A549 (cell line): Measurements from ENCODE around the gene TMEM92. TPM values are rescaled to one million over a fixed set of nuclear protein-coding genes. Genes with fewer than 3 reads are reported as not detected.

Experiments used
- ATAC-seq, 2 experiments: fragments of 200-7000 bp in 1 of 2; fragments of >200 bp in 1 of 2; cut with Nextera tagmentation in 1 of 2; cut with Tn5 transposase in 1 of 2; 3 replicates each; pipeline versions ENCODE4 v1.8.0 to v1.9.1; 2018 to 2020; ENCODE audit warnings: mild to moderate bottlenecking in 1 of 2, moderate library complexity in 1 of 2
- CTCF ChIA-PET: fragments of 300-600 bp; sonication (Branson Sonifier 250); formaldehyde crosslinking; extraction: SDS; loops from one replicate; lab custom pipeline; 2021; ENCODE audit warnings: antibody characterized with exemption, inconsistent platforms; lab: Yijun Ruan, JAX
- POLR2A ChIA-PET: fragments of 350-600 bp; formaldehyde crosslinking; extraction: SDS; loops from one replicate; lab custom pipeline; 2021; ENCODE audit warnings: antibody characterized with exemption, inconsistent platforms; lab: Yijun Ruan, JAX
- DNase-seq, 2 experiments: peaks; one replicate each; pipeline versions ENCODE4 v3.0.0 to v3.0.0-alpha.2; 2011 to 2016; ENCODE audit warnings: low read depth in 1 of 2, low spot score in 1 of 2
- FAIRE-seq: peaks from 2 replicates; lab custom pipeline; 2011; peaks lifted over from hg19 to GRCh38; lab: Jason Lieb, UNC
- H3K27ac ChIP-seq, 2 experiments: fragments of >200 bp; sonication (Bioruptor Twin); formaldehyde crosslinking; 3 replicates each; pipeline ENCODE4 v1.5.1; 2016 to 2017
- H3K4me1 ChIP-seq: fragments of >200 bp; sonication (Bioruptor Twin); formaldehyde crosslinking; 3 replicates; pipeline ENCODE4 v1.6.1; 2016
- H3K4me2 ChIP-seq: fragments of >200 bp; sonication (Bioruptor Twin); formaldehyde crosslinking; 3 replicates; pipeline ENCODE4 v1.6.1; 2016
- H3K4me3 ChIP-seq: fragments of >200 bp; sonication (Bioruptor Twin); formaldehyde crosslinking; 3 replicates; pipeline ENCODE4 v1.5.1; 2016
- H3K9me3 ChIP-seq: fragments of >200 bp; sonication (Bioruptor Twin); formaldehyde crosslinking; 3 replicates; pipeline ENCODE4 v1.6.1; 2016
- BCL3 ChIP-seq: fragments of >200 bp; sonication (Bioruptor Twin); formaldehyde crosslinking; IDR thresholded peaks from 3 replicates; pipeline ENCODE4 v1.6.1; 2016
- CEBPB ChIP-seq, 2 experiments: fragments of >200 bp in 1 of 2; sonication (Bioruptor Twin) in 1 of 2; formaldehyde crosslinking in 1 of 2; IDR thresholded peaks; 2 replicates each; pipeline ENCODE4 v1.6.1; 2012 to 2016
- CHD2 ChIP-seq: fragments of 150-350 bp; IDR thresholded peaks from 2 replicates; pipeline ENCODE4 v1.6.1; 2014; ENCODE audit warnings: low read length; ENCODE audit not compliant: partially characterized antibody
- EHMT2 ChIP-seq: fragments of 200-600 bp; sonication (generic); IDR thresholded peaks from 2 replicates; pipeline ENCODE4 v1.6.1; 2016; ENCODE audit warnings: antibody characterized with exemption, low read depth, mild to moderate bottlenecking, moderate library complexity
- ESRRA ChIP-seq: fragments of 150-350 bp; IDR thresholded peaks from 2 replicates; pipeline ENCODE4 v1.6.1; 2014; ENCODE audit warnings: mild to moderate bottlenecking, low read length, borderline replicate concordance
- FOSL2 ChIP-seq, 2 experiments: fragments of 450-650 bp in 1 of 2; fragments of >200 bp in 1 of 2; sonication (Bioruptor Twin) in 1 of 2; formaldehyde crosslinking; IDR thresholded peaks; 2 replicates each; pipeline versions ENCODE4 v1.5.0 to v1.6.1; 2016 to 2020; ENCODE audit warnings: mild to moderate bottlenecking in 1 of 2, moderate library complexity in 1 of 2
- HDAC2 ChIP-seq: fragments of 200-600 bp; sonication (generic); IDR thresholded peaks from 2 replicates; pipeline ENCODE4 v1.6.1; 2016
- HEYL ChIP-seq: fragments of 250-450 bp; sonication (Bioruptor Pico); IDR thresholded peaks from 2 replicates; pipeline ENCODE4 v1.8.0; 2021; ENCODE audit warnings: mild to moderate bottlenecking, moderate library complexity
- HMGXB4 ChIP-seq: fragments of 250-450 bp; sonication (Bioruptor Pico); IDR thresholded peaks from 2 replicates; pipeline ENCODE4 v1.5.0; 2021; ENCODE audit warnings: mild to moderate bottlenecking, moderate library complexity, borderline replicate concordance
- JUN ChIP-seq, 2 experiments: fragments of >200 bp; sonication (Bioruptor Twin); formaldehyde crosslinking; IDR thresholded peaks; 2 replicates in 1 of 2; 3 replicates in 1 of 2; pipeline ENCODE4 v1.6.1; 2016 to 2017
- JUNB ChIP-seq: fragments of >200 bp; sonication (Bioruptor Twin); formaldehyde crosslinking; IDR thresholded peaks from 2 replicates; pipeline ENCODE4 v1.6.1; 2016
- KDM5A ChIP-seq: fragments of 200-600 bp; sonication (generic); IDR thresholded peaks from 2 replicates; pipeline ENCODE4 v1.6.1; 2016; ENCODE audit warnings: antibody characterized with exemption, mild to moderate bottlenecking
- NPAS2 ChIP-seq: fragments of 250-450 bp; sonication (Bioruptor Pico); IDR thresholded peaks from 2 replicates; pipeline ENCODE4 v1.8.0; 2022; ENCODE audit warnings: mild to moderate bottlenecking, moderate library complexity, borderline replicate concordance
- POLR2A ChIP-seq: IDR thresholded peaks from 2 replicates; pipeline ENCODE4 v1.6.1; 2012; ENCODE audit warnings: mild to moderate bottlenecking, low read length
- REST ChIP-seq: fragments of 200-600 bp; sonication (generic); IDR thresholded peaks from 2 replicates; pipeline ENCODE4 v1.6.1; 2016; ENCODE audit warnings: antibody characterized with exemption, mild to moderate bottlenecking, moderate library complexity
- RNF2 ChIP-seq: fragments of 200-600 bp; sonication (generic); IDR thresholded peaks from 2 replicates; pipeline ENCODE4 v1.6.1; 2016; ENCODE audit warnings: low read depth, mild to moderate bottlenecking, antibody characterized with exemption, moderate library complexity, borderline replicate concordance
- SMC3 ChIP-seq: fragments of >200 bp; sonication (Bioruptor Twin); formaldehyde crosslinking; IDR thresholded peaks from 3 replicates; pipeline ENCODE4 v1.6.1; 2018; ENCODE audit warnings: inconsistent platforms
- ZNF302 ChIP-seq: fragments of 250-450 bp; sonication (Bioruptor Pico); IDR thresholded peaks from 2 replicates; pipeline ENCODE4 v1.9.0; 2021; ENCODE audit warnings: inconsistent platforms, mild to moderate bottlenecking, moderate library complexity
- WGBS: methylation state at CpG from one replicate; pipeline ENCODE4 v1.1.6; 2017; ENCODE audit errors: missing lambda C conversion rate; 5-methylcytosine and 5-hydroxymethylcytosine counted together
- polyA plus RNA-seq, 4 experiments: library from polyadenylated mRNA; depleted of rRNA in 3 of 4; stranded (reverse); fragments of >200 nt; fragmentation: RNase III in 1 of 4; extraction: RNeasy Plus Mini Kit Qiagen cat#74134 plus additional on column Dnase treatment in 1 of 4; gene quantifications; 2 replicates in 3 of 4; 3 replicates in 1 of 4; pipeline ENCODE4 v1.2.3, GENCODE V29; 2011 to 2017

Gene TMEM92
- polyA plus RNA-seq, 2 of the 4 experiments (the other 2 are of a cell fraction) = 10.3 to 27.5 TPM

GRCh38 chr17:50238601-50239280 lies 35.5 kb upstream of the TMEM92 start:
- TF ChIP-seq FOSL2 (IDR thresholded peaks at IDR 0.05) (no peak), FOSL2 (CRISPR knock-in tag; IDR thresholded peaks at IDR 0.05) (peak; percentile 30; the same call in 1 of the 2 replicates), CHD2 (no peak)
- peak; percentile 70 for FAIRE-seq
- ATAC-seq = peak; percentile 98 to 99
- ChIA-PET CTCF (interaction anchor here (0.6 to 3.2 kb wide), 13 partner anchors 12 to 59 kb away, joined by 3 to 12 read pairs (median 4); partner anchors contain the start of gene COL1A1), POLR2A (no interaction called here)
- peak in 1 of 2 experiments; percentile 59 for DNase-seq
- Histone ChIP-seq H3K4me2 (peak overlapping the region; percentile 28; the same call in 2 of the 3 replicates), H3K4me3 (no peak overlapping the region), H3K9me3 (peaks cover 37% of the 10 kb centered on the region), H3K27ac (no peak overlapping the region), H3K4me1 (peaks cover 8% of the 10 kb centered on the region)
- 43% methylated on average over 9 of the region's 9 CpGs for WGBS

DNA sequence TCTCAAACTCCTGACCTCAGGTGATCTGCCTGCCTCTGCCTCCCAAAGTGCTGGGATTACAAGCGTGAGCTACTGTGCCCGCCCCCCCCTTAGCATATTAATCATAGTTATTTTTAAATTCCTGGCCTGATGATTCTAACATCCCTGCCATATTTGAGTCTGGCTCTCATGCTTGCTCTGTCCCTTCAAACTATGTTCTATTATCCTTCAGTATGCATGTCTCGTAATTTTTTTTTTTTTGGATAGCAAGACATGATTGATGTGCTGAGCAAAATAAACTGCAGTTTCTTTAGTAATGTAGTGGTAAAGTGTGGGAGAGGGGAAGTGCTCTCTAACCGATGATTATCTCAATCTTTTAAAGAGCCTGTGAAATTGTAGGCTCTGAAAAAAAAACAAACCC lies 34.3 kb upstream of the TMEM92 start:
- 57% methylated on average over 4 of the region's 4 CpGs for WGBS
- ChIA-PET CTCF (interaction anchor here (0.7 to 3.2 kb wide), 13 partner anchors 13 to 70 kb away, joined by 3 to 12 read pairs (median 5); no protein-coding TSS in a partner anchor), POLR2A (no interaction called here)
- Histone ChIP-seq H3K4me1 (peaks cover 8% of the 10 kb centered on the region), H3K4me3 (no peak overlapping the region), H3K9me3 (peaks cover 26% of the 10 kb centered on the region), H3K27ac (no peak overlapping the region), H3K4me2 (no peak overlapping the region)
- no peak for DNase-seq
- FAIRE-seq = no peak
- TF ChIP-seq HEYL (CRISPR knock-in tag) = no peak
- TF ChIP-seq KDM5A = no peak
- no peak for TF ChIP-seq CEBPB (IDR thresholded peaks at IDR 0.05)
- TF ChIP-seq, all 56 proteins: peak for 0
- ATAC-seq = no peak

DNA sequence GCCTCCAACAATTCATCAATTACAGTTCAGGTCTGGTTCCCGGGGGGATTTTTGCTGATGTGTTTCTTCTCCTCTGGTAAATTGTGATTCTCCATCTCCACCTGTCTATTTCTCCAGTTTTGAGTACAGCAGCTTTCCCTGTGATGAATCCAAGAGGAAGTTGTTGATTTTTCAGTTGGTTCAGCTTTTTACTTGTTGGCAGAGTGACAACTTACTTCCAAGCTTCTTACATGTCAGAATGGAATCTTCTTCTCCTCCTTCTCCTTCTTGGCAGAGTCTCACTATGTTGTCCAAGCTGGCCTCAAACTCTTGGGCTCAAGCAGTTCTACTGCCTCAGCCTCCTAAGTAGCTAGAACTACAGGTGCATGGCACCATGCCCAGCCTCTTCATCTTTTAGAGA lies 33.4 kb upstream of the TMEM92 start:
- H3K4me3 ChIP-seq = no peak overlapping the region
- TF ChIP-seq HDAC2 (no peak), BCL3 (no peak), HMGXB4 (CRISPR knock-in tag) (no peak), KDM5A (no peak), EHMT2 (no peak), ZNF302 (CRISPR knock-in tag) (no peak), SMC3 (no peak), CEBPB (IDR thresholded peaks at IDR 0.05) (no peak), POLR2A (no peak), JUNB (no peak), NPAS2 (CRISPR knock-in tag) (no peak), ESRRA (no peak), RNF2 (no peak), REST (no peak), JUN (IDR thresholded peaks at IDR 0.05) (no peak)
- no peak for ATAC-seq
- peaks cover 8% of the 10 kb centered on the region for H3K4me1 ChIP-seq
- H3K4me2 ChIP-seq = no peak overlapping the region
- 40% methylated on average over 1 of the region's 1 CpG for WGBS
- no peak overlapping the region for H3K27ac ChIP-seq
- ChIA-PET CTCF (interaction anchor here (1.1 to 3.2 kb wide), 8 partner anchors 14 to 57 kb away, joined by 3 to 12 read pairs (median 6); no protein-coding TSS in a partner anchor), POLR2A (no interaction called here)
- no peak for FAIRE-seq
- DNase-seq = no peak
- peaks cover 19% of the 10 kb centered on the region for H3K9me3 ChIP-seq
